HEK293 (cell line): Measurements from ENCODE around the gene MYT1.

Source experiments
- CTCF ChIA-PET: fragments of 350-600 bp; formaldehyde crosslinking; extraction: SDS; loops from one replicate; lab custom pipeline; 2021; ENCODE audit warnings: antibody characterized with exemption; lab: Yijun Ruan, JAX
- POLR2A ChIA-PET: fragments of 300-600 bp; formaldehyde crosslinking; extraction: SDS; loops from one replicate; lab custom pipeline; 2020; ENCODE audit warnings: antibody characterized with exemption, inconsistent platforms; lab: Yijun Ruan, JAX
- H3K27ac ChIP-seq: fragments of 200-500 bp; sonication (Bioruptor generic); 2 replicates; pipeline ENCODE4 v1.5.1; 2014; ENCODE audit warnings: low read depth, low read length, control low read depth, inconsistent platforms; ENCODE audit errors: extremely low read depth
- H3K36me3 ChIP-seq, 2 experiments: fragments of 200-500 bp in 1 of 2; sonication (Bioruptor generic) in 1 of 2; 1 replicate in 1 of 2; 2 replicates in 1 of 2; pipeline ENCODE4 v1.5.1; 2014 to 2017; ENCODE audit warnings: inconsistent platforms in 2 of 2, low read length in 2 of 2; ENCODE audit not compliant: control insufficient read depth in 2 of 2, insufficient read depth in 1 of 2
- H3K4me1 ChIP-seq: fragments of 200-500 bp; sonication (Bioruptor generic); 2 replicates; pipeline ENCODE4 v1.5.1; 2014; ENCODE audit warnings: mild to moderate bottlenecking, low read length, inconsistent platforms; ENCODE audit not compliant: control insufficient read depth, insufficient read depth
- H3K4me3 ChIP-seq: 2 replicates; pipeline ENCODE4 v1.5.1; 2011; ENCODE audit warnings: low read depth, mild to moderate bottlenecking, control low read depth, low read length, moderate library complexity
- H3K9me3 ChIP-seq: fragments of 200-500 bp; sonication (Bioruptor generic); 2 replicates; pipeline ENCODE4 v1.5.1; 2014; ENCODE audit warnings: low read depth, low read length, inconsistent platforms; ENCODE audit not compliant: control insufficient read depth, insufficient read depth
- BCL6B ChIP-seq: fragments of 450-650 bp; formaldehyde crosslinking; IDR thresholded peaks from 2 replicates; pipeline ENCODE4 v1.5.1; 2017; ENCODE audit warnings: missing biosample characterization, missing genetic modification characterization
- EGR2 ChIP-seq: fragments of 450-650 bp; formaldehyde crosslinking; IDR thresholded peaks from 2 replicates; pipeline ENCODE4 v1.5.1; 2016; ENCODE audit warnings: low read depth, missing biosample characterization, missing genetic modification characterization
- GFI1B ChIP-seq: fragments of 450-650 bp; formaldehyde crosslinking; IDR thresholded peaks from 2 replicates; pipeline ENCODE4 v1.5.1; 2016; ENCODE audit warnings: missing biosample characterization, missing genetic modification characterization
- HOXA7 ChIP-seq: sonication (generic); formaldehyde crosslinking; IDR thresholded peaks from 2 replicates; pipeline ENCODE4 v1.8.1; 2022; ENCODE audit warnings: missing genetic modification reagents, borderline replicate concordance
- KLF9 ChIP-seq: fragments of 450-650 bp; formaldehyde crosslinking; IDR thresholded peaks from 2 replicates; pipeline ENCODE4 v1.5.1; 2016; ENCODE audit warnings: missing biosample characterization, missing genetic modification characterization, low read depth
- MEIS1 ChIP-seq: sonication (generic); formaldehyde crosslinking; IDR thresholded peaks from 2 replicates; pipeline ENCODE4 v1.8.1; 2022; ENCODE audit warnings: missing genetic modification reagents, mild to moderate bottlenecking, borderline replicate concordance
- SCRT1 ChIP-seq: fragments of 450-650 bp; formaldehyde crosslinking; IDR thresholded peaks from 2 replicates; pipeline ENCODE4 v1.5.1; 2016; ENCODE audit warnings: missing biosample characterization, missing genetic modification characterization, borderline replicate concordance
- ZFHX2 ChIP-seq: fragments of 450-650 bp; formaldehyde crosslinking; conservative IDR thresholded peaks from 2 replicates; pipeline ENCODE4 v1.5.1; 2016; ENCODE audit warnings: missing biosample characterization, missing genetic modification characterization
- ZFP37 ChIP-seq: fragments of 450-650 bp; formaldehyde crosslinking; IDR thresholded peaks from 2 replicates; pipeline ENCODE4 v1.5.1; 2016; ENCODE audit warnings: missing biosample characterization, missing genetic modification characterization
- ZNF140 ChIP-seq: fragments of 450-650 bp; formaldehyde crosslinking; IDR thresholded peaks from 2 replicates; pipeline ENCODE4 v1.5.1; 2016; ENCODE audit warnings: missing biosample characterization, missing genetic modification characterization
- ZNF155 ChIP-seq: fragments of 450-650 bp; formaldehyde crosslinking; IDR thresholded peaks from 2 replicates; pipeline ENCODE4 v1.5.1; 2016; ENCODE audit warnings: missing biosample characterization, missing genetic modification characterization
- ZNF174 ChIP-seq: fragments of 450-650 bp; formaldehyde crosslinking; IDR thresholded peaks from 2 replicates; pipeline ENCODE4 v1.5.0; 2017; ENCODE audit warnings: missing biosample characterization, mild to moderate bottlenecking, missing genetic modification characterization
- ZNF214 ChIP-seq: fragments of 450-650 bp; formaldehyde crosslinking; IDR thresholded peaks from 2 replicates; pipeline ENCODE4 v1.5.1; 2017; ENCODE audit warnings: missing biosample characterization, mild to moderate bottlenecking, missing genetic modification characterization, borderline replicate concordance
- ZNF433 ChIP-seq: fragments of 450-650 bp; formaldehyde crosslinking; IDR thresholded peaks from 2 replicates; pipeline ENCODE4 v1.5.1; 2016; ENCODE audit warnings: missing biosample characterization, missing genetic modification characterization, low read depth
- ZNF529 ChIP-seq: fragments of 450-650 bp; formaldehyde crosslinking; IDR thresholded peaks from 2 replicates; pipeline ENCODE4 v1.5.1; 2017; ENCODE audit warnings: missing genetic modification characterization, missing biosample characterization; ENCODE audit not compliant: insufficient replicate concordance
- ZNF561 ChIP-seq: fragments of 450-650 bp; IDR thresholded peaks from 2 replicates; pipeline ENCODE4 v1.5.1; 2018; ENCODE audit warnings: missing biosample characterization, missing genetic modification characterization, borderline replicate concordance
- ZNF624 ChIP-seq: fragments of 450-650 bp; formaldehyde crosslinking; IDR thresholded peaks from 2 replicates; pipeline ENCODE4 v1.5.1; 2017; ENCODE audit warnings: missing biosample characterization, missing genetic modification characterization
- TF ChIP-seq, protein P1 (sequence below): fragments of 450-650 bp; formaldehyde crosslinking; IDR thresholded peaks from 2 replicates; pipeline ENCODE4 v1.5.1; 2016; ENCODE audit warnings: missing biosample characterization, missing genetic modification characterization

MYT1 gene

GRCh38 chr20:64158346-64159285 is 5.6 kb upstream of the MYT1 start:
- ChIA-PET POLR2A (no interaction called here), CTCF (no interaction called here)
- TF ChIP-seq ZNF140 (tag by site-specific recombination) (no peak), BCL6B (no peak), ZNF174 (no peak), EGR2 (tag by site-specific recombination) (peak; percentile 73), MEIS1 (CRISPR knock-in tag) (no peak), ZFHX2 (tag by site-specific recombination) (peak; percentile 78), ZNF624 (no peak)
- no peak overlapping the region for H3K27ac ChIP-seq
- no peak overlapping the region for H3K4me3 ChIP-seq
- no peaks in the 10 kb centered on the region for H3K9me3 ChIP-seq
- no peaks in the 10 kb centered on the region for H3K36me3 ChIP-seq
- no peaks in the 10 kb centered on the region for H3K4me1 ChIP-seq

DNA sequence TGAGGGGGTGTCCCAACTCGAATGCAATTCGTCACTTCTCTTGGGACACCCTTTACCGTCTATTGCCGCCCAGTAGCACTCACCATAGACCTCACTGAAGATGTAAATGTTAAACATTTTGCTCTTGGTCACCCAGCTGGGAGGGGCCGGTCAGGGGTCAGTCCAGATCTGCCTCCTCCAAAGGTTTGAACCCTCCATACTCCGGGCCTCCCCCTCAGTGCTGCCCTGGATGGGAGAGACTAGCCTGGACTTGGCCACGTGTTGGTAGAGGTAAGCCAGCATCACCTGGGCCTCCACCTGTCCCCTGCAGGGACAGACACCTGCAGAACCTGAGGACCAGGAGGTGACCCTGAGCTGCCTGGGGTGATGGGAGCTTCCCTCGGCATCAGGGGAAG is 5.0 kb upstream of the MYT1 start:
- Histone ChIP-seq H3K9me3 (no peaks in the 10 kb centered on the region), H3K27ac (no peak overlapping the region), H3K4me3 (no peak overlapping the region), H3K4me1 (no peaks in the 10 kb centered on the region), H3K36me3 (no peaks in the 10 kb centered on the region)
- CTCF ChIA-PET, result no interaction called here
- POLR2A ChIA-PET, result no interaction called here
- TF ChIP-seq ZNF433 (no peak), SCRT1 (tag by site-specific recombination) (no peak), ZNF155 (tag by site-specific recombination) (no peak)

DNA sequence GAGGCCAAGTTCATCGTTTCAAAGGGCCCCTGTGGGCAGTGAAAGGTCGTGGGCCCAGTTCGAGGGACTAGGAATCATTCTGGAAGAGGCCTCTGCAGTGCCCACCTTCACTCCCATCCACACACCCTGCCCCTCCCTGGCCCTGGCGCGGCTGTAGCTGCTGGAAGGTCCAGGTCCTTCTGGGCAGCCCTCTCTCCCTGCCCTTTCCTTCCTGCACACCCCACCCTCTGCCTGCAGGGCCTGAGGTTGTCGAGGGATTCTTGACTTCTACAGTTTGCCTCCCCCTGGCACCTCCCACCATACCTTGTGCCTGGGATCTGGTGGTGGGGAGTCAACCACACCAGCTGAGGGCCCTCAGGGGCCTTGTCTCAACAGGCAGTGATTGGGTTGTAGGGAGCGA is 4.5 kb upstream of the MYT1 start:
- Histone ChIP-seq H3K27ac (no peak overlapping the region), H3K36me3 (no peaks in the 10 kb centered on the region), H3K4me3 (no peak overlapping the region), H3K4me1 (no peaks in the 10 kb centered on the region), H3K9me3 (no peaks in the 10 kb centered on the region)
- ChIA-PET POLR2A (no interaction called here), CTCF (interaction anchor here (0.9 kb wide), 1 partner anchor 50 kb away, joined by 5 read pairs; no protein-coding TSS in a partner anchor)
- TF ChIP-seq GFI1B (tag by site-specific recombination) (no peak), KLF9 (tag by site-specific recombination) (no peak), ZFP37 (tag by site-specific recombination) (no peak), ZNF214 (tag by site-specific recombination) (no peak), ZNF561 (tag by site-specific recombination) (no peak), BCL6B (no peak), HOXA7 (no peak), ZNF529 (tag by site-specific recombination) (no peak)
- TF ChIP-seq, protein P1, sequence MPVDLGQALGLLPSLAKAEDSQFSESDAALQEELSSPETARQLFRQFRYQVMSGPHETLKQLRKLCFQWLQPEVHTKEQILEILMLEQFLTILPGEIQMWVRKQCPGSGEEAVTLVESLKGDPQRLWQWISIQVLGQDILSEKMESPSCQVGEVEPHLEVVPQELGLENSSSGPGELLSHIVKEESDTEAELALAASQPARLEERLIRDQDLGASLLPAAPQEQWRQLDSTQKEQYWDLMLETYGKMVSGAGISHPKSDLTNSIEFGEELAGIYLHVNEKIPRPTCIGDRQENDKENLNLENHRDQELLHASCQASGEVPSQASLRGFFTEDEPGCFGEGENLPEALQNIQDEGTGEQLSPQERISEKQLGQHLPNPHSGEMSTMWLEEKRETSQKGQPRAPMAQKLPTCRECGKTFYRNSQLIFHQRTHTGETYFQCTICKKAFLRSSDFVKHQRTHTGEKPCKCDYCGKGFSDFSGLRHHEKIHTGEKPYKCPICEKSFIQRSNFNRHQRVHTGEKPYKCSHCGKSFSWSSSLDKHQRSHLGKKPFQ, result no peak
